ENCODE results near the gene ZNF318. TPM values are rescaled to one million over a fixed set of nuclear protein-coding genes. Genes with fewer than 3 reads are reported as not detected.
"Not testable (repeated sequence)": the region's sequence is repeated elsewhere in the genome, so short reads cannot be mapped to it uniquely, and the experiment has no call there.

ZNF318 gene
- total RNA-seq, 1 donor from 2014 or later = 23.3 TPM

GRCh38 chr6:43304361-43304760 is 65.1 kb downstream of the ZNF318 start:
- TF ChIP-seq CTCF (conservative IDR thresholded peaks at IDR 0.05) = no peak
- H3K4me1 Mint-ChIP-seq (ENCODE audit: unreplicated experiment) = peaks cover 7% of the 10 kb centered on the region
- no peaks in the 10 kb centered on the region for H3K9me3 Mint-ChIP-seq
- no peaks in the 10 kb centered on the region for H3K36me3 Mint-ChIP-seq
- H3K27ac Mint-ChIP-seq = no peak overlapping the region
- H3K4me3 Mint-ChIP-seq = no peak overlapping the region
- H3K27me3 Mint-ChIP-seq = peaks cover 17% of the 10 kb centered on the region
- no peak for DNase-seq (ENCODE audit: extremely low spot score, unreplicated experiment)

GRCh38 chr6:43303751-43304331 is 65.6 kb downstream of the ZNF318 start:
- Mint-ChIP-seq H3K4me3 (no peak overlapping the region), H3K36me3 (no peaks in the 10 kb centered on the region), H3K4me1 (ENCODE audit: unreplicated experiment) (peaks cover 2% of the 10 kb centered on the region), H3K27ac (no peak overlapping the region), H3K27me3 (peaks cover 13% of the 10 kb centered on the region), H3K9me3 (no peaks in the 10 kb centered on the region)
- DNase-seq (ENCODE audit: extremely low spot score, unreplicated experiment) = peak; percentile 58
- no peak for TF ChIP-seq CTCF (conservative IDR thresholded peaks at IDR 0.05)

DNA sequence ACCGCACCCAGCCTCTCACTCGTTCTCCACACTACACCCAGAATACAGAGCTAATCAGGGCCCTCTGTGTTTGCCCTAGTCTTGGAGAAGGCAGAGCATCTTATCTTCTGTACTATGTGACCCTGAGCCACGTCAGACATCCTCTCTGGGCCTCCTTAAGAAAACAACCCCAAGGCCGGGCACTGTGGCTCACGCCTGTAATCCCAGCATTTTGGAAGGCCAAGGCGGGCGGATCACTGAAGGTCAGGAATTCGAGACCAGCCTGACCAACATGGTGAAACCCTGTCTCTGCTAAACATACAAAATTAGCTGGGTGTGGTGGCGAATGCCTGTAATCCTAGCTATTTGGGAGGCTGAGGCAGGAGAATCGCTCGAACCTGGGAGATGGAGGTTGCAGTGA is 66.4 kb downstream of the ZNF318 start:
- not testable (repeated sequence) for H3K4me1 Mint-ChIP-seq (ENCODE audit: unreplicated experiment); H3K4me3 Mint-ChIP-seq; H3K27ac Mint-ChIP-seq; H3K36me3 Mint-ChIP-seq; H3K9me3 Mint-ChIP-seq
- peak; percentile 25 for DNase-seq (ENCODE audit: extremely low spot score, unreplicated experiment)
- H3K27me3 Mint-ChIP-seq = peaks cover 12% of the 10 kb centered on the region

- peak; percentile 52 for DNase-seq (ENCODE audit: extremely low spot score, unreplicated experiment)
- Mint-ChIP-seq H3K36me3 (no peaks in the 10 kb centered on the region), H3K9me3 (no peaks in the 10 kb centered on the region), H3K27ac (no peak overlapping the region), H3K27me3 (peaks cover 12% of the 10 kb centered on the region), H3K4me1 (ENCODE audit: unreplicated experiment) (no peaks in the 10 kb centered on the region), H3K4me3 (no peak overlapping the region)
- TF ChIP-seq CTCF (conservative IDR thresholded peaks at IDR 0.05) = no peak
These were observed 67.3 kb downstream of the ZNF318 start for GRCh38 chr6:43302126-43302525.

DNA sequence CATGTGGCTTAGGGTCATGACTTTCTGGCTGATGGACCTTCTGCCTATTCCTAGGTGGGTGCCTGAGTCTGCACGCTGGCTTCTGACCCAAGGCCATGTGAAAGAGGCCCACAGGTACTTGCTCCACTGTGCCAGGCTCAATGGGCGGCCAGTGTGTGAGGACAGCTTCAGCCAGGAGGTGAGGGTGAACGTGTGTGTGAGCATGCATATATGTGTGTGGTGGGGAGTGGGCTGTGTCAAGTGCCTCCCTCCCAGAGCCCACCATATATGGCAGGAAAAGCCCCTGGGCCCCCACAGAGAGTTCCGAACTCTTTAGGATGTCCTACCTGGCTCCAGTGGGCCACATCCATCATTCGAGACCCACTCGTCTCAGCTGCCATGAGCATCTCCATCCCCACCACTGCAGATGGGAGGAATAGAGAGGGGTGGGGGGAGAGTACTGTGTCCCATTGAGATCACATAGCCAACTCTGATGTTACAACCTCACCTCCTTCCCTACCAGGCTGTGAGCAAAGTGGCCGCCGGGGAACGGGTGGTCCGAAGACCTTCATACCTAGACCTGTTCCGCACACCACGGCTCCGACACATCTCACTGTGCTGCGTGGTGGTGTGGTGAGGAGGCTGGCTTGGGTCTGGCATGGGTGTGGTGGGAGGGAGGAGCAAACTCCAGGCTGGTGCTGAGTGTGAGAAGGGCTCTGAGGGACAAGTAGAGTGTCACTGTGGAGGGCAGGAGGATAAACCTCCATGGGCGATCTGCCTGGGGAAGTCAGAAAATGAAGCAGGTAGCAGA is 68.2 kb downstream of the ZNF318 start:
- Mint-ChIP-seq H3K27ac (no peak overlapping the region), H3K4me3 (no peak overlapping the region), H3K36me3 (no peaks in the 10 kb centered on the region), H3K9me3 (no peaks in the 10 kb centered on the region), H3K27me3 (peaks cover 20% of the 10 kb centered on the region), H3K4me1 (ENCODE audit: unreplicated experiment) (no peaks in the 10 kb centered on the region)
- TF ChIP-seq CTCF (conservative IDR thresholded peaks at IDR 0.05) = no peak
- peak; percentile 60 for DNase-seq (ENCODE audit: extremely low spot score, unreplicated experiment)

Data from type B pancreatic cell (in vitro differentiated cells).